ENCODE results near the gene MECP2. TPM values are rescaled to one million over a fixed set of nuclear protein-coding genes. Genes with fewer than 3 reads are reported as not detected.

Gene MECP2
- total RNA-seq, 4 donors from 2014 or later = 57.7 to 79.4 (median 64.8) TPM

GRCh38 chrX:154020536-154021115 is 76.9 kb downstream of the MECP2 start:
- 75% methylated on average over 7 of the region's 9 CpGs for WGBS
- no peak for TF ChIP-seq EP300 (IDR thresholded peaks at IDR 0.05)
- no peak for TF ChIP-seq CTCF (IDR thresholded peaks at IDR 0.05)
- no peak for TF ChIP-seq POLR2AphosphoS5 (IDR thresholded peaks at IDR 0.05)
- no peak for TF ChIP-seq POLR2A (IDR thresholded peaks at IDR 0.05; ENCODE audit: low read depth)
- Histone ChIP-seq H3K9me3 (no peaks in the 10 kb centered on the region), H3K36me3 (peaks cover 0 to 25% (median 18%) of the 10 kb centered on the region in 4 donors), H3K4me1 (peaks cover 9 to 40% (median 34%) of the 10 kb centered on the region in 4 donors), H3K27me3 (no peaks in the 10 kb centered on the region), H3K27ac (replicated peaks in 1 of 4) (peak overlapping the region; percentile 84 to 90 (median 86)), H3K4me3 (peak overlapping the region; percentile 60 to 71 (median 63))
- intact Hi-C loops (cut with DNase I) = no loop called here
- no peak for DNase-seq (ENCODE audit: extremely low spot score)

- peaks cover 6 to 39% (median 31%) of the 10 kb centered on the region in 4 donors for H3K4me1 ChIP-seq
- intact Hi-C loops (cut with DNase I) = loop anchor here (5.0 kb wide), 1 partner anchor 32 kb away; no protein-coding TSS in a partner anchor
- H3K9me3 ChIP-seq = no peaks in the 10 kb centered on the region
- no peaks in the 10 kb centered on the region for H3K27me3 ChIP-seq
- WGBS = no CpG with 5 or more reads among the region's 99 CpGs
- TF ChIP-seq CTCF (IDR thresholded peaks at IDR 0.05) = no peak
- TF ChIP-seq POLR2AphosphoS5 (IDR thresholded peaks at IDR 0.05) = no peak
- H3K4me3 ChIP-seq = peak within 1 kb of the TSS; percentile 60 to 71 (median 63)
- peaks cover 0 to 33% (median 23%) of the 10 kb centered on the region in 4 donors for H3K36me3 ChIP-seq
- DNase-seq (ENCODE audit: extremely low spot score) = no peak
- H3K27ac ChIP-seq (replicated peaks in 1 of 4) = peak within 1 kb of the TSS; percentile 84 to 90 (median 86)
These were observed 77.6 kb downstream of the MECP2 start, which contains the start of gene IRAK1 for GRCh38 chrX:154019633-154020528. Gene IRAK1 (minus strand): TSS chrX:154019902. CDS start chrX:154019812, 90 bp downstream.

GRCh38 chrX:154019061-154019621 is 78.4 kb downstream of the MECP2 start:
- no peak for DNase-seq (ENCODE audit: extremely low spot score)
- intact Hi-C loops (cut with DNase I) = loop anchor here (5.0 kb wide), 1 partner anchor 33 kb away; no protein-coding TSS in a partner anchor
- H3K27me3 ChIP-seq = no peaks in the 10 kb centered on the region
- peaks cover 0 to 33% (median 23%) of the 10 kb centered on the region in 4 donors for H3K36me3 ChIP-seq
- H3K9me3 ChIP-seq = no peaks in the 10 kb centered on the region
- TF ChIP-seq POLR2A (IDR thresholded peaks at IDR 0.05; ENCODE audit: low read depth) (no peak), EP300 (IDR thresholded peaks at IDR 0.05) (no peak), CTCF (IDR thresholded peaks at IDR 0.05) (no peak), POLR2AphosphoS5 (IDR thresholded peaks at IDR 0.05) (no peak)
- peak overlapping the region; percentile 60 to 71 (median 63) for H3K4me3 ChIP-seq
- WGBS = 40% methylated on average over 17 of the region's 45 CpGs
- peak overlapping the region; percentile 77 to 90 (median 86) for H3K27ac ChIP-seq (replicated peaks in 1 of 4)
- peaks cover 6 to 39% (median 31%) of the 10 kb centered on the region in 4 donors for H3K4me1 ChIP-seq

- Histone ChIP-seq H3K27ac (replicated peaks in 1 of 4) (peak overlapping the region; percentile 77 to 90 (median 86)), H3K36me3 (peaks cover 0 to 33% (median 23%) of the 10 kb centered on the region in 4 donors), H3K9me3 (no peaks in the 10 kb centered on the region), H3K4me3 (peak overlapping the region; percentile 60 to 71 (median 63)), H3K27me3 (no peaks in the 10 kb centered on the region), H3K4me1 (peaks cover 6 to 44% (median 35%) of the 10 kb centered on the region in 4 donors)
- TF ChIP-seq CTCF (IDR thresholded peaks at IDR 0.05) = no peak
- TF ChIP-seq POLR2A (IDR thresholded peaks at IDR 0.05; ENCODE audit: low read depth) = no peak
- no peak for DNase-seq (ENCODE audit: extremely low spot score)
- WGBS = 90% methylated on average over 10 of the region's 15 CpGs
- intact Hi-C loops (cut with DNase I) = loop anchor here (5.0 kb wide), 1 partner anchor 34 kb away; no protein-coding TSS in a partner anchor
These were observed 78.9 kb downstream of the MECP2 start for GRCh38 chrX:154018518-154019060.

Measured in esophagus muscularis mucosa (tissue), 4 donors.